ENCODE measurements around the gene GPR89B.

Gene GPR89B

DNA sequence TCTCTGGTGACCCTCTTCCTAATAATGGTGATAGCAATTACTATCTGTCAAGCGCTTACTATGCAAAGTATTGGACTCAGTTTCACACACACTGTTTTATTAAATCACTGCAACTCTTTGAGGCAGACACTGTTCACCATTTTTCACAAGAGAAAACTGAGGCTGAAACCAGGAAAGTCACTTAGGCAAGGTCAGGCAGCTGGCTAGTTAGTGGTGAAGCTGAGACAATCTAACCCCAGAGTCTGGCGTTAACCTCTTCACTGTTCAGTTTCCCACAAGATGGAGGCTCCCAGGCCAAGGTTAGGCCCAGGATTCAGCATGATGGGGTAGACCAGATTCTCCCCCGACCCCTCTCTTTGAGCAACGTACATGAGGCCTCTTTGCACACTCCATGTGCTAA, 30.4 kb upstream of the GPR89B start:
- ATAC-seq, result no peak
- no peak for TF ChIP-seq CSDC2 (CRISPR knock-in tag; IDR thresholded peaks at IDR 0.05)
- TF ChIP-seq ISL1 (CRISPR knock-in tag; IDR thresholded peaks at IDR 0.05), result no peak
- no peak for TF ChIP-seq RARB (CRISPR knock-in tag; IDR thresholded peaks at IDR 0.05)
- TF ChIP-seq ZFP3 (CRISPR knock-in tag; IDR thresholded peaks at IDR 0.05), result no peak
- TF ChIP-seq TCF4 (CRISPR knock-in tag; IDR thresholded peaks at IDR 0.05; ENCODE audit: borderline replicate concordance), result no peak
- no peak for TF ChIP-seq TSHZ2 (CRISPR knock-in tag; IDR thresholded peaks at IDR 0.05)
- TF ChIP-seq ZNF70 (CRISPR knock-in tag; IDR thresholded peaks at IDR 0.05), result no peak
- no peak for TF ChIP-seq PPARA (CRISPR knock-in tag; IDR thresholded peaks at IDR 0.05; ENCODE audit: borderline replicate concordance)
- TF ChIP-seq, protein P1, sequence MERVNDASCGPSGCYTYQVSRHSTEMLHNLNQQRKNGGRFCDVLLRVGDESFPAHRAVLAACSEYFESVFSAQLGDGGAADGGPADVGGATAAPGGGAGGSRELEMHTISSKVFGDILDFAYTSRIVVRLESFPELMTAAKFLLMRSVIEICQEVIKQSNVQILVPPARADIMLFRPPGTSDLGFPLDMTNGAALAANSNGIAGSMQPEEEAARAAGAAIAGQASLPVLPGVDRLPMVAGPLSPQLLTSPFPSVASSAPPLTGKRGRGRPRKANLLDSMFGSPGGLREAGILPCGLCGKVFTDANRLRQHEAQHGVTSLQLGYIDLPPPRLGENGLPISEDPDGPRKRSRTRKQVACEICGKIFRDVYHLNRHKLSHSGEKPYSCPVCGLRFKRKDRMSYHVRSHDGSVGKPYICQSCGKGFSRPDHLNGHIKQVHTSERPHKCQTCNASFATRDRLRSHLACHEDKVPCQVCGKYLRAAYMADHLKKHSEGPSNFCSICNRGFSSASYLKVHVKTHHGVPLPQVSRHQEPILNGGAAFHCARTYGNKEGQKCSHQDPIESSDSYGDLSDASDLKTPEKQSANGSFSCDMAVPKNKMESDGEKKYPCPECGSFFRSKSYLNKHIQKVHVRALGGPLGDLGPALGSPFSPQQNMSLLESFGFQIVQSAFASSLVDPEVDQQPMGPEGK (CRISPR knock-in tag; IDR thresholded peaks at IDR 0.05; ENCODE audit: borderline replicate concordance), result no peak
- TF ChIP-seq, protein P2, sequence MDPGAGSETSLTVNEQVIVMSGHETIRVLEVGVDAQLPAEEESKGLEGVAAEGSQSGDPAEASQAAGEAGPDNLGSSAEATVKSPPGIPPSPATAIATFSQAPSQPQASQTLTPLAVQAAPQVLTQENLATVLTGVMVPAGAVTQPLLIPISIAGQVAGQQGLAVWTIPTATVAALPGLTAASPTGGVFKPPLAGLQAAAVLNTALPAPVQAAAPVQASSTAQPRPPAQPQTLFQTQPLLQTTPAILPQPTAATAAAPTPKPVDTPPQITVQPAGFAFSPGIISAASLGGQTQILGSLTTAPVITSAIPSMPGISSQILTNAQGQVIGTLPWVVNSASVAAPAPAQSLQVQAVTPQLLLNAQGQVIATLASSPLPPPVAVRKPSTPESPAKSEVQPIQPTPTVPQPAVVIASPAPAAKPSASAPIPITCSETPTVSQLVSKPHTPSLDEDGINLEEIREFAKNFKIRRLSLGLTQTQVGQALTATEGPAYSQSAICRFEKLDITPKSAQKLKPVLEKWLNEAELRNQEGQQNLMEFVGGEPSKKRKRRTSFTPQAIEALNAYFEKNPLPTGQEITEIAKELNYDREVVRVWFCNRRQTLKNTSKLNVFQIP (CRISPR knock-in tag; IDR thresholded peaks at IDR 0.05; ENCODE audit: borderline replicate concordance, low read depth), result no peak
- no peak for TF ChIP-seq ZNF565 (CRISPR knock-in tag; conservative IDR thresholded peaks at IDR 0.05; ENCODE audit: low read depth)

DNA sequence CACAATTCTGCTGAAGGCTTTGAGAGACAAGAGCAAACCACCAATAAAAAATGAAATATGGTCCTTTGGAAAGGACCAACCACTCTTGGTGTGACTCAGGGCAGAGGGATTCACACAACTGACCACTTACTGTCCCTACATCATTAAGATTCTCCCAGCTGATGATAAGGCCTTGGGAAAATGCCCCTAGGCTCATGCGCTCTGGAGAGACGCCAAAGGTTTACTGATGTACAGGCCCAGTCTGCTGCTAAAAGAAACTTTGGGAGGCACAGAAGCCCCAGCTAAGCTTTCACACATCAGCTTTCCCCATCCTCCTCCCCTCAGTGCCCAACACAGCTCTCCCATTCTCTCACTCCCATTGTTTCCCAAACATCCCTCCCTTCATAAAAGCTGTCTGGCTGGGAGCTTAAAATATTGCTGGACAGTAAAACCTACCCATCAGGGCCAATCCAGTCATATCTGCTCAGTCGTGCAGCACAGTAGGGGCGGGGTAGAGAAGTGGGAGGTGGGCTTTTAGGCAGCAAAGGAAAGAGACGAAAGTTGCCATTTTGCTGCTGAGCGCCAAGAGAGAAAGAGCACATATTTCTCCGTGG, 25.9 kb upstream of the GPR89B start, which contains the start of gene GJA8:
TSS of gene GJA8 (plus strand) at position 543 of the 593 bp plus-strand sequence. CDS start 5,161 bp downstream, outside the sequence.
- TF ChIP-seq TCF4 (CRISPR knock-in tag; IDR thresholded peaks at IDR 0.05; ENCODE audit: borderline replicate concordance) (no peak), PPARA (CRISPR knock-in tag; IDR thresholded peaks at IDR 0.05; ENCODE audit: borderline replicate concordance) (no peak), ZNF565 (CRISPR knock-in tag; conservative IDR thresholded peaks at IDR 0.05; ENCODE audit: low read depth) (no peak), ZNF70 (CRISPR knock-in tag; IDR thresholded peaks at IDR 0.05) (no peak), ARNTL (CRISPR knock-in tag; IDR thresholded peaks at IDR 0.05; ENCODE audit: borderline replicate concordance, low read depth) (no peak)
- TF ChIP-seq, protein P2 (CRISPR knock-in tag; IDR thresholded peaks at IDR 0.05; ENCODE audit: borderline replicate concordance, low read depth), result no peak
- no peak for ATAC-seq

- no peak for ATAC-seq
- no peak for TF ChIP-seq TOX (CRISPR knock-in tag; IDR thresholded peaks at IDR 0.05; ENCODE audit: borderline replicate concordance)
- TF ChIP-seq ESRRG (CRISPR knock-in tag; IDR thresholded peaks at IDR 0.05), result no peak
- no peak for TF ChIP-seq CSDC2 (CRISPR knock-in tag; IDR thresholded peaks at IDR 0.05)
- TF ChIP-seq, protein P1 (CRISPR knock-in tag; IDR thresholded peaks at IDR 0.05; ENCODE audit: borderline replicate concordance), result no peak
- no peak for TF ChIP-seq ZNF565 (CRISPR knock-in tag; conservative IDR thresholded peaks at IDR 0.05; ENCODE audit: low read depth)
- TF ChIP-seq CREB5 (CRISPR knock-in tag; IDR thresholded peaks at IDR 0.05; ENCODE audit: low read depth), result no peak
- no peak for TF ChIP-seq TCF4 (CRISPR knock-in tag; IDR thresholded peaks at IDR 0.05; ENCODE audit: borderline replicate concordance)
- TF ChIP-seq ARNTL (CRISPR knock-in tag; IDR thresholded peaks at IDR 0.05; ENCODE audit: borderline replicate concordance, low read depth), result no peak
- no peak for TF ChIP-seq ZNF70 (CRISPR knock-in tag; IDR thresholded peaks at IDR 0.05)
- TF ChIP-seq, protein P2 (CRISPR knock-in tag; IDR thresholded peaks at IDR 0.05; ENCODE audit: borderline replicate concordance, low read depth), result no peak
- TF ChIP-seq ISL1 (CRISPR knock-in tag; IDR thresholded peaks at IDR 0.05), result no peak
- no peak for TF ChIP-seq PPARA (CRISPR knock-in tag; IDR thresholded peaks at IDR 0.05; ENCODE audit: borderline replicate concordance)
- TF ChIP-seq GLIS3 (CRISPR knock-in tag; IDR thresholded peaks at IDR 0.05), result no peak
- no peak for TF ChIP-seq ZFP3 (CRISPR knock-in tag; IDR thresholded peaks at IDR 0.05)
- TF ChIP-seq ZFP30 (CRISPR knock-in tag; IDR thresholded peaks at IDR 0.05), result no peak
- TF ChIP-seq ZNF8 (CRISPR knock-in tag; IDR thresholded peaks at IDR 0.05), result no peak
- TF ChIP-seq BACH2 (CRISPR knock-in tag; IDR thresholded peaks at IDR 0.05; ENCODE audit: borderline replicate concordance), result no peak
- TF ChIP-seq OSR1 (CRISPR knock-in tag; IDR thresholded peaks at IDR 0.05), result no peak
Measured at GRCh38 chr1:147904726-147905125, 23.5 kb upstream of the GPR89B start.
